SU-DHL-6 (cell line): ENCODE data around the gene AGPAT2.

ENCODE experiments used
- H2AFZ ChIP-seq: fragments of 200-600 bp; sonication (generic); 2 replicates; pipeline ENCODE4 v1.6.1; 2014; ENCODE audit warnings: low read depth, mild to moderate bottlenecking, moderate library complexity, mixed read lengths, antibody characterized with exemption, low read length; ENCODE audit not compliant: severe bottlenecking
- H3F3A ChIP-seq: fragments of 200-600 bp; shearing (Covaris generic); 2 replicates; pipeline ENCODE4 v1.6.0; 2016; ENCODE audit warnings: antibody characterized with exemption, mild to moderate bottlenecking; ENCODE audit not compliant: insufficient read depth
- H3K27ac ChIP-seq: fragments of 200-600 bp; sonication (generic); 2 replicates; pipeline ENCODE4 v1.5.1; 2016; ENCODE audit warnings: low read depth, mild to moderate bottlenecking, low read length, moderate library complexity, mixed read lengths
- H3K27me3 ChIP-seq: fragments of 200-600 bp; sonication (generic), shearing (Covaris generic); 2 replicates; pipeline ENCODE4 v1.6.0; 2014; ENCODE audit warnings: mild to moderate bottlenecking, low read length
- H3K36me3 ChIP-seq: fragments of 200-600 bp; sonication (generic); 2 replicates; pipeline ENCODE4 v1.6.1; 2014; ENCODE audit warnings: mild to moderate bottlenecking, low read length, mixed read lengths
- H3K4me2 ChIP-seq: fragments of 300-600, 200-600 bp; shearing (Covaris generic), sonication (generic); 2 replicates; pipeline ENCODE4 v1.6.0; 2014; ENCODE audit warnings: low read length, low read depth, mild to moderate bottlenecking; ENCODE audit not compliant: poor library complexity, severe bottlenecking
- H3K4me3 ChIP-seq: fragments of 200-600 bp; sonication (generic); 2 replicates; pipeline ENCODE4 v1.5.1; 2014; ENCODE audit warnings: antibody characterized with exemption, low read length, mild to moderate bottlenecking, mixed read lengths; ENCODE audit not compliant: insufficient read depth, poor library complexity, severe bottlenecking
- H3K79me2 ChIP-seq: fragments of 200-600 bp; sonication (generic); 2 replicates; pipeline ENCODE4 v1.6.1; 2014; ENCODE audit warnings: mild to moderate bottlenecking, low read length, moderate library complexity; ENCODE audit not compliant: insufficient read depth
- H3K9ac ChIP-seq: fragments of 200-600 bp; sonication (generic); 2 replicates; pipeline ENCODE4 v1.7.0; 2014; ENCODE audit warnings: mild to moderate bottlenecking, low read length
- H3K9me2 ChIP-seq: fragments of 200-600 bp; sonication (generic); replicated peaks from 2 replicates; pipeline ENCODE4 v1.6.1; 2014; ENCODE audit warnings: low read length; ENCODE audit not compliant: insufficient read depth
- H3K9me3 ChIP-seq: fragments of 200-600 bp; sonication (generic); 2 replicates; pipeline ENCODE4 v1.6.1; 2014; ENCODE audit warnings: low read length, mixed read lengths; ENCODE audit not compliant: insufficient read depth
- H4K20me1 ChIP-seq: fragments of 200-600 bp; sonication (generic); 2 replicates; pipeline ENCODE4 v1.6.1; 2014; ENCODE audit warnings: low read depth, mild to moderate bottlenecking, antibody characterized with exemption, low read length, moderate library complexity, mixed read lengths
- EZH2phosphoT487 ChIP-seq: fragments of 200-600 bp; sonication (generic), shearing (Covaris generic); conservative IDR thresholded peaks from 2 replicates; pipeline ENCODE4 v1.6.1; 2018; ENCODE audit warnings: mild to moderate bottlenecking, antibody characterized with exemption, low read length, moderate library complexity, mixed read lengths
- TF ChIP-seq, protein P1 (sequence below): fragments of 200-600 bp; sonication (generic); IDR thresholded peaks from one replicate; pipeline ENCODE4 v1.5.1; 2017; ENCODE audit warnings: antibody characterized with exemption, mild to moderate bottlenecking, low read length, moderate library complexity; ENCODE audit not compliant: insufficient read depth, poor library complexity, severe bottlenecking

AGPAT2 gene

DNA sequence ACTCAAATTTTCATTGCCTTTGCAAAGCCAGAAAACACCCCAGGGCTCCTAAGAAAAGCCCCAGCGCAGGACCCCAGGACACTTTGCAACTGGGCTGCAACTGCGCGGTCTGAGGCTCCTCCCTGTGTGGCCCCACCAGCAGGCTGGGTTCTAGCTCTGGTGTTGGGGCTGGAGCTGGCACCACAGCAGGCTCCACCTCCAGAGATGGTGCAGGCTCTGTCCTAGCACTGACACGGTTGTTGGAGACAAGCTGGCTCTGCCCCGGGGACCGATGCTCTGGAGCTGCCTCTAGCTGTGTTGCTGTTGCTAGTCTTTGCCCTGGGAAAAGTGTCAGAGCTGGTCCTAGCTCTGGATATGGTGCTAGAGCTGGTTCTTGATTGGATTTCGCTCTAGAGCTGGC is 41.9 kb upstream of the AGPAT2 start:
- Histone ChIP-seq H2AFZ (no peak overlapping the region), H3K27ac (no peak overlapping the region), H3K9me2 (no peaks in the 10 kb centered on the region), H3K9ac (peak overlapping the region; percentile 98), H3K9me3 (no peaks in the 10 kb centered on the region), H3K27me3 (no peaks in the 10 kb centered on the region), H4K20me1 (peaks cover 18% of the 10 kb centered on the region; the same call in 1 of the 2 replicates), H3K4me3 (peak overlapping the region; percentile 66), H3K4me2 (peak overlapping the region; percentile 72), H3K36me3 (peaks cover 18% of the 10 kb centered on the region), H3K79me2 (peaks cover 26% of the 10 kb centered on the region), H3F3A (peaks cover 18% of the 10 kb centered on the region)
- TF ChIP-seq EZH2phosphoT487 = no peak
- TF ChIP-seq, protein P1, sequence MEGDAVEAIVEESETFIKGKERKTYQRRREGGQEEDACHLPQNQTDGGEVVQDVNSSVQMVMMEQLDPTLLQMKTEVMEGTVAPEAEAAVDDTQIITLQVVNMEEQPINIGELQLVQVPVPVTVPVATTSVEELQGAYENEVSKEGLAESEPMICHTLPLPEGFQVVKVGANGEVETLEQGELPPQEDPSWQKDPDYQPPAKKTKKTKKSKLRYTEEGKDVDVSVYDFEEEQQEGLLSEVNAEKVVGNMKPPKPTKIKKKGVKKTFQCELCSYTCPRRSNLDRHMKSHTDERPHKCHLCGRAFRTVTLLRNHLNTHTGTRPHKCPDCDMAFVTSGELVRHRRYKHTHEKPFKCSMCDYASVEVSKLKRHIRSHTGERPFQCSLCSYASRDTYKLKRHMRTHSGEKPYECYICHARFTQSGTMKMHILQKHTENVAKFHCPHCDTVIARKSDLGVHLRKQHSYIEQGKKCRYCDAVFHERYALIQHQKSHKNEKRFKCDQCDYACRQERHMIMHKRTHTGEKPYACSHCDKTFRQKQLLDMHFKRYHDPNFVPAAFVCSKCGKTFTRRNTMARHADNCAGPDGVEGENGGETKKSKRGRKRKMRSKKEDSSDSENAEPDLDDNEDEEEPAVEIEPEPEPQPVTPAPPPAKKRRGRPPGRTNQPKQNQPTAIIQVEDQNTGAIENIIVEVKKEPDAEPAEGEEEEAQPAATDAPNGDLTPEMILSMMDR = no peak

DNA sequence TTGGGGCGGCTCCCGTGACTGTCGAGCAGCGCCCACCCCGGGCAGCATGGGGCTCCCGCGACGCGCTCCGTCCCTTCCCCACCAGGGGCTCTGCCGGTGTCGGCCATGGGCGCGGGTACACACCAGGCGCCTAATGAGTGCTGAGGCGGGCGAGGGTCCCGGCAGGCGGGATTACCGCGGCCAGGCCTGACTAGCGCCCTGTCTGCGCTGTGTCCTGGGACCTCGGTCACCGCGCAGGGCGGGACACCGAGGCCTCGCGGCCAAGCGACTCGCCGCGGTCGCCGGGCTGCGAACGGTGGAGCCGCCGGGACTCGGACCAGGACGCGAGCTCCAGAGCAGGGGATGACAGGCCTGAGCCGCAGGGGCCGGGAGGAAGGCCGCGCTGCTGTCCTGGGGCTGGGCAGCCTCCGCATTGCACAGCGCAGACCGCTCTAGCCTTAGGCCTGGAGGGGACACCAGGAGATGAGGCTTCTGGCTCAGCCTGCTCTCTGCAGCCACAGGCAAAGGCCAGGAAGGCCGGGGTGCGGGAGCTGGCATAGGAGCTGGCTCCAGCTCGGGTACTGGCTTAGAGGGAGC is 41.4 kb upstream of the AGPAT2 start:
- Histone ChIP-seq H2AFZ (peak overlapping the region; percentile 80), H3K36me3 (peaks cover 23% of the 10 kb centered on the region), H3K9ac (peak overlapping the region; percentile 98), H3K9me3 (no peaks in the 10 kb centered on the region), H3F3A (peaks cover 23% of the 10 kb centered on the region), H3K27me3 (no peaks in the 10 kb centered on the region), H3K4me2 (peak overlapping the region; percentile 72), H3K4me3 (peak overlapping the region; percentile 66), H4K20me1 (peaks cover 18% of the 10 kb centered on the region; the same call in 1 of the 2 replicates), H3K9me2 (no peaks in the 10 kb centered on the region), H3K27ac (no peak overlapping the region), H3K79me2 (peaks cover 26% of the 10 kb centered on the region)
- no peak for TF ChIP-seq EZH2phosphoT487
- TF ChIP-seq, protein P1 = no peak

DNA sequence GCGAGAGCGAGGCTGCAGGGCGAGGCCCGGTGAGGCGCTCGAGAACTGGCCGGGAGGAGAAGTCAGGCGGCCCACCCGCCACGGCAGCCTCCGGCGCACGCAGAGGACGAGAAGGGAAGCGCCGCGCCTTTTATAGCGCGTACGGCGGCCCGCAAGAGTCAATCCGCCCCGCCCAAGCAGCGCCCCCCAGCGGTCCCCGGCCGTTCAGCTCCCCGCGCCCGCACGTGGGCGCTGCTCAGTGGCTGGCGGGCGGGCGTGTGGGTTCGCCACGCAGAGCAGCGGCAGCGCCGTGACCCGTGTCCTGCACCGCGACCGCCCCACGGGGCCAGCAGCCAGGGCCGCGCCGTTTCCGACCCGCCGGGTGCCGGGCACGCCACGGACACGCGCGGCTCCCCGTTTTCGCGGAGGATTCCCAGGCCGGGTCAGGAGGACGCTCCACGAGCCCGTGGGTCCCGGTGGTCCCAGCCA is 40.9 kb upstream of the AGPAT2 start:
- Histone ChIP-seq H3K36me3 (peaks cover 24% of the 10 kb centered on the region), H2AFZ (peak overlapping the region; percentile 80)

More for the DNA sequence above, 40.9 kb upstream of the AGPAT2 start:
- peak overlapping the region; percentile 100 for H3K4me3 ChIP-seq
- peaks cover 24% of the 10 kb centered on the region for H3F3A ChIP-seq
- peak overlapping the region; percentile 86 for H3K4me2 ChIP-seq
- H3K9me3 ChIP-seq = no peaks in the 10 kb centered on the region
- peaks cover 18% of the 10 kb centered on the region; the same call in 1 of the 2 replicates for H4K20me1 ChIP-seq
- peak overlapping the region; percentile 98 for H3K9ac ChIP-seq
- no peaks in the 10 kb centered on the region for H3K9me2 ChIP-seq
- H3K27me3 ChIP-seq = no peaks in the 10 kb centered on the region
- H3K27ac ChIP-seq = peak overlapping the region; percentile 62
- H3K79me2 ChIP-seq = peaks cover 26% of the 10 kb centered on the region
- TF ChIP-seq, protein P1 = peak; percentile 78
- TF ChIP-seq EZH2phosphoT487 = no peak
